Measurements from ENCODE around the gene ALG9. TPM values are rescaled to one million over a fixed set of nuclear protein-coding genes. Genes with fewer than 3 reads are reported as not detected.

The ALG9 gene
- total and polyA plus RNA-seq, 2 of the 4 experiments (the other 2 are of a cell fraction) = 20.7 to 35.7 TPM

DNA sequence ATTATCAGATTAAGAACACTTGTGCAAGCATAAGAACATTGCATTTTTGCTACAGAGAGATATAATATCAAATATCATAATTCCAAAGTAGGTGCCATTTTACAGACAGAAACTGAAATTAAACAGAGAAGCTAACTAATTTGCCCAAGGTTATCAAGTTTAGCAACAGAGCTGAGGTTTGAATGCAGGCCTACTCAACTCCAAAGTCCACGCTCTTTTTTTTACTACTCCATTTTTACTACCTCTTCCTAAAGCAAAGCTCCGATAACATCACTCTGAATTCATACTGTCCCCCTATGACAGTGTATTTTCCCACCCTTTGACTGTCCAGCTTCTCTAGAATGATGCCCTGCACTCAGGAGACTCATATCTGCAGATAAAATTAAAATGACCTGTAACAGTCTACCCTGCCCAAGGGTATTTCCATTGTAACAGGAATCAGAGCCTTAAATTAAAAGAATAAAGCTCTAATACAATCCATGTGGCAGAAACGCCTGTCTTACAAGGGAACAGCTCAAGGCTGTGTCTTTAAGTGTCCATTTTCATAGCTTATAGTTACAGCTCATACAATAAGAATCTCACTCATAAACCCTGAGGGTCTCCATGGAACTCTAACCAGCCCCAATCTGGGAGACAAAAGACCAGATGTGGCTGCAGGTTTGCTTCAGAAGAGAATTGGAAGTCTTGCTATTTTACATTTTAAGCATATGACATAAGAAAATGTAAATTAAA, 36.8 kb downstream of the ALG9 start:
- dilution Hi-C loops (cut with HindIII; ENCODE audit: low sequenced_read_pairs, unreplicated experiment) = no loop called here
- H2BK5ac ChIP-seq (ENCODE audit: low read depth, low read length, poor library complexity, severe bottlenecking) = no peak overlapping the region
- H3K27me3 ChIP-seq (ENCODE audit: control insufficient read depth, insufficient read depth, low read length) = no peaks in the 10 kb centered on the region
- H2BK120ac ChIP-seq (ENCODE audit: low read depth, low read length) = no peak overlapping the region
- BruUV-seq (replicated peaks) = no TSS peak
- no peak for ATAC-seq (ENCODE audit: low read depth)
- intact Hi-C loops (cut with micrococcal nuclease) = no loop called here
- peaks cover 11% of the 10 kb centered on the region for H3K36me3 ChIP-seq (ENCODE audit: control insufficient read depth, insufficient read depth, low read length)
- H3K9me1 ChIP-seq (ENCODE audit: insufficient read depth, low read length) = no peaks in the 10 kb centered on the region
- H2AK9ac ChIP-seq (replicated peaks; ENCODE audit: low read depth, low read length, poor library complexity) = no peak overlapping the region
- H2AFZ ChIP-seq (replicated peaks; ENCODE audit: low read length, poor library complexity) = no peak overlapping the region
- H3K18ac ChIP-seq (ENCODE audit: low read depth, low read length) = no peak overlapping the region
- no peak overlapping the region for H3K23ac ChIP-seq (ENCODE audit: low read depth, low read length)
- H4K8ac ChIP-seq (ENCODE audit: low read depth in 2 of 2, low read length in 2 of 2) = no peak overlapping the region
- H3K4me2 ChIP-seq (ENCODE audit: low read depth, low read length) = no peak overlapping the region
- peaks cover 4% of the 10 kb centered on the region; the same call in 1 of the 2 replicates for H3K4me1 ChIP-seq (ENCODE audit: control insufficient read depth, insufficient read depth, low read length)
- 100% methylated on average over 1 of the region's 3 CpGs; no CpG with 5 or more reads in 1 of the 2 experiments for WGBS, 2 experiments (ENCODE audit: extremely low coverage in 2 of 2, insufficient read length in 1 of 2)
- CTCF ChIA-PET = interaction anchor here (0.6 to 1.0 kb wide), 2 partner anchors 10 to 12 kb away, joined by 3 to 4 read pairs; no protein-coding TSS in a partner anchor
- H2BK20ac ChIP-seq (ENCODE audit: low read depth, low read length) = no peak overlapping the region
- H3K9me3 ChIP-seq (ENCODE audit: control insufficient read depth, insufficient read depth, low read length) = no peaks in the 10 kb centered on the region
- H2AK5ac ChIP-seq (ENCODE audit: low read depth, low read length) = no peak overlapping the region
- H4K5ac ChIP-seq (ENCODE audit: low read depth, low read length) = no peak overlapping the region
- POLR2A ChIA-PET (ENCODE audit: unreplicated experiment) = no interaction called here
- H3K9ac ChIP-seq (ENCODE audit: low read depth, low read length) = no peak overlapping the region
- H3K4ac ChIP-seq (ENCODE audit: low read depth, low read length) = no peak overlapping the region
- H2BK15ac ChIP-seq (ENCODE audit: low read depth, low read length) = no peak overlapping the region
- no peaks in the 10 kb centered on the region for H4K20me1 ChIP-seq (ENCODE audit: insufficient read depth, low read length)
- no peak overlapping the region for H3K56ac ChIP-seq (ENCODE audit: extremely low read depth, insufficient read depth, low read length)
- in situ Hi-C loops (cut with MboI; ENCODE audit: low sequenced_read_pairs) = no loop called here
- DNase-seq = no peak
- TF ChIP-seq RAD21 (IDR thresholded peaks at IDR 0.05; ENCODE audit: low read length) = no peak
- TF ChIP-seq, protein P1, sequence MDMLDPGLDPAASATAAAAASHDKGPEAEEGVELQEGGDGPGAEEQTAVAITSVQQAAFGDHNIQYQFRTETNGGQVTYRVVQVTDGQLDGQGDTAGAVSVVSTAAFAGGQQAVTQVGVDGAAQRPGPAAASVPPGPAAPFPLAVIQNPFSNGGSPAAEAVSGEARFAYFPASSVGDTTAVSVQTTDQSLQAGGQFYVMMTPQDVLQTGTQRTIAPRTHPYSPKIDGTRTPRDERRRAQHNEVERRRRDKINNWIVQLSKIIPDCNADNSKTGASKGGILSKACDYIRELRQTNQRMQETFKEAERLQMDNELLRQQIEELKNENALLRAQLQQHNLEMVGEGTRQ (IDR thresholded peaks at IDR 0.05; ENCODE audit: low read depth, low read length) = no peak
- H3K4me3 ChIP-seq (ENCODE audit: insufficient read depth, low read depth, low read length) = no peak overlapping the region
- H3K14ac ChIP-seq (replicated peaks; ENCODE audit: low read depth, low read length) = no peak overlapping the region
- no peak overlapping the region for H4K91ac ChIP-seq (ENCODE audit: insufficient read depth, low read depth, low read length)
- no peak overlapping the region for H3K27ac ChIP-seq (ENCODE audit: insufficient read depth, low read length)
- no peaks in the 10 kb centered on the region; a peak in 1 of 4 replicates for H3K79me1 ChIP-seq (ENCODE audit: low read depth in 1 of 2, low read length in 2 of 2)
